BE2C (cell line): ENCODE data around the gene TJP2.

Experiments used
- DNase-seq: peaks from one replicate; pipeline ENCODE4 v3.0.0-alpha.2; 2020
- H3K27me3 ChIP-seq: fragments of 250-450 bp; sonication (Bioruptor Pico); 2 replicates; pipeline ENCODE4 v1.5.1; 2020; ENCODE audit warnings: mild to moderate bottlenecking
- H3K36me3 ChIP-seq: fragments of 250-450 bp; sonication (Bioruptor Pico); 2 replicates; pipeline ENCODE4 v1.5.1; 2020; ENCODE audit warnings: mild to moderate bottlenecking
- H3K4me1 ChIP-seq: fragments of 250-450 bp; sonication (Bioruptor Pico); 2 replicates; pipeline ENCODE4 v1.5.1; 2020
- H3K4me3 ChIP-seq: 2 replicates; pipeline ENCODE4 v1.5.1; 2011; ENCODE audit warnings: low read depth, low read length
- H3K9me3 ChIP-seq: fragments of 250-450 bp; sonication (Bioruptor Pico); 2 replicates; pipeline ENCODE4 v1.5.1; 2020
- TF ChIP-seq, protein P1 (sequence below): IDR thresholded peaks from 2 replicates; pipeline ENCODE4 v1.5.1; 2012; ENCODE audit warnings: mild to moderate bottlenecking, low read depth, low read length

Gene TJP2

DNA sequence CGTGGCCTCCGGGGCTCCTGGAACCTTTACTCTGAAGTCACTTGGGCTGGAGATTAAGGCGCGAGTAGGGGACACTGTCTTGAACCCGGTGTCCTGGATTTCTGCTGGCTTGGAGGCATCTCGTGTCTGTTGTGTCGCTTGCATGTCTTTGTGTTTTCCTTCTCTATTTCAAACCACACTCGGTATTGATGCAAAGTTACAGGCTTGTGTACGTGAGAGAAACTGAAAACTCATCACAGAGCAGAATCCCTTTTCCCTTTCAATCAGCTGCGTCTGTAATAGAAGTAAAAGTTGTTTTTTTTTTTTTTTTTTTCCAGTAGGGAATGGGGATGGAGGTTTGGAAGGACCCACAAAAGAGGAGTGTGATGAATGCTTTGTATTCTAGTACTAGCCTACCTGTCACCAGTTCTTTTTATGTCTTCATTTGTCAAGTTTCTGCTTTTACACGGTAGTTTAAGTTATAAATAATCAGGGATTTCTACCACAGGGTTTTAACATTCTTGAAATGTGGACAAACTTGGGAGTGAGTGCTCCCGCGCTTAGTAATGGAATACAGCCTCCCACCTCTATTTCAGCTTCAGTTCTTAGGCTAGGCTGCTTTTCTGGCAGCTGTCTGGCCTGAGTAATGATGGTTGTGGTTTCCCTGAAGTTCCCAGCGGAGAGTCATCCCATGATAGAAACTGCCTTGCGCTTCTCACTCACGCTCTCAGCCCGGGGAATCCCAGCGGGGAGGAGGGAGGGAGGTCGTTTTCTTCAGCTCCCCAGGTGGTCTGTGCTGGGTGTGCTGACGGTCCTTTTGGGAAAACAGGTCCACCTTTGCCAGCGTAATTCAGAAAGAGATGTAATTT lies 763 bp downstream of the TJP2 start:
- Histone ChIP-seq H3K36me3 (no peaks in the 10 kb centered on the region; the same call in 1 of the 2 replicates), H3K27me3 (no peaks in the 10 kb centered on the region), H3K4me1 (peaks cover 3% of the 10 kb centered on the region), H3K9me3 (no peaks in the 10 kb centered on the region), H3K4me3 (peak overlapping the region; percentile 82)
- peak; percentile 43 for DNase-seq
- TF ChIP-seq, protein P1, sequence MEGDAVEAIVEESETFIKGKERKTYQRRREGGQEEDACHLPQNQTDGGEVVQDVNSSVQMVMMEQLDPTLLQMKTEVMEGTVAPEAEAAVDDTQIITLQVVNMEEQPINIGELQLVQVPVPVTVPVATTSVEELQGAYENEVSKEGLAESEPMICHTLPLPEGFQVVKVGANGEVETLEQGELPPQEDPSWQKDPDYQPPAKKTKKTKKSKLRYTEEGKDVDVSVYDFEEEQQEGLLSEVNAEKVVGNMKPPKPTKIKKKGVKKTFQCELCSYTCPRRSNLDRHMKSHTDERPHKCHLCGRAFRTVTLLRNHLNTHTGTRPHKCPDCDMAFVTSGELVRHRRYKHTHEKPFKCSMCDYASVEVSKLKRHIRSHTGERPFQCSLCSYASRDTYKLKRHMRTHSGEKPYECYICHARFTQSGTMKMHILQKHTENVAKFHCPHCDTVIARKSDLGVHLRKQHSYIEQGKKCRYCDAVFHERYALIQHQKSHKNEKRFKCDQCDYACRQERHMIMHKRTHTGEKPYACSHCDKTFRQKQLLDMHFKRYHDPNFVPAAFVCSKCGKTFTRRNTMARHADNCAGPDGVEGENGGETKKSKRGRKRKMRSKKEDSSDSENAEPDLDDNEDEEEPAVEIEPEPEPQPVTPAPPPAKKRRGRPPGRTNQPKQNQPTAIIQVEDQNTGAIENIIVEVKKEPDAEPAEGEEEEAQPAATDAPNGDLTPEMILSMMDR = no peak

DNA sequence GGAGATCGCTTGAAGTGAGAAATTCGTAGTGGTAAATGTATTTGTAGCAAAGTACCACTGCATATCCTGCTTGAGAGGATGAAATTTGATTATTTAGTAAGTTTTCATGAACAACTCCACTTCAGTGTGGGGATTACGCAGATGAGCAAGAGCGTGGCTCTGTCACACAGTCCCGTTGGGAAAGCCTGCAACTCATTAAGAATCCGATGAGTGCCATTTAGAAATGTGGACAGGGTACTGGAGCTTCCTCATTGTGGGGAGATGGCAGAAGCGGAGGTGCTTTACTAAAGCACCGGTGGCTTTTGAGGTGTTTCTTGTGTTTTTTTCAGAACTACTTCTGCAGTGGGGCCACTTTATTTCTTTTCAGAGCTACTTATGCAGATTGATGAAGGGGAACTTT lies 1.4 kb downstream of the TJP2 start:
- TF ChIP-seq, protein P1 = no peak
- no peaks in the 10 kb centered on the region for H3K9me3 ChIP-seq
- no peaks in the 10 kb centered on the region for H3K27me3 ChIP-seq
- H3K4me3 ChIP-seq = peak overlapping the region; percentile 82
- no peaks in the 10 kb centered on the region; the same call in 1 of the 2 replicates for H3K36me3 ChIP-seq
- no peak for DNase-seq
- H3K4me1 ChIP-seq = peaks cover 3% of the 10 kb centered on the region

DNA sequence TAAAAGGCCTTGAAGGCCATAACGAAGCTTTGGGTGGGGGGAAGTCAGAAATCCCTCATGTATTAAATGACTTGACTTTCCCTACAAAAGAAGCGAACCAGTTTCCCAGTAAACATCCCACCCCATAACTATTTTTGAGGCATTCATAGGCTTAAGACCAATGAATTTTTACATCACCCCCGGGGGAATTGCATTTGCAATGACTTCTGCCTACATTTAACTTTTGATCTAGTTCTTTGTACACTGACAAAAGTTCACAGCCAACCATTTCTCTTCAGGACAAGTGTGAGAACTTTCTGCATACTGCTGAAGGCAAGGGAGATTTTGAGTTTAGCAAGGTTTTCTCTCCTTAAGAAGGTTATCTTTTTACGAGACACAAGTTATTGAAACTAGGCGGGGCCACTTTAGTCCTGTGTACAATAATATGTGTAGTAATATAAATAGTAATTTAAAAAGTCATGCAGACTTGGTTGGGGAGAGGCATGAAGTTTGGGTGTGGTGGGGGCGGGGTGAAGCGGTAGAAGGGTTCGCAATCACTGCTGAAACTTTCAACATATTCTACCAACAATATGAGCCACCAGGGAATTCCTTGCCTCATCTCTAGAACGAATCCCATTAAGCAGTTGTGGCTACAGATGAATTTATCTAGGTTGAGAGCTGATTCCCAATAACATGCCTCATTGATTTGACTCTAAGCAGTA lies 2.5 kb downstream of the TJP2 start:
- H3K4me3 ChIP-seq = no peak overlapping the region
- TF ChIP-seq, protein P1 = no peak
- H3K4me1 ChIP-seq = peaks cover 6% of the 10 kb centered on the region
- no peaks in the 10 kb centered on the region; the same call in 1 of the 2 replicates for H3K36me3 ChIP-seq
- no peaks in the 10 kb centered on the region for H3K9me3 ChIP-seq
- no peaks in the 10 kb centered on the region for H3K27me3 ChIP-seq
- DNase-seq = no peak

DNA sequence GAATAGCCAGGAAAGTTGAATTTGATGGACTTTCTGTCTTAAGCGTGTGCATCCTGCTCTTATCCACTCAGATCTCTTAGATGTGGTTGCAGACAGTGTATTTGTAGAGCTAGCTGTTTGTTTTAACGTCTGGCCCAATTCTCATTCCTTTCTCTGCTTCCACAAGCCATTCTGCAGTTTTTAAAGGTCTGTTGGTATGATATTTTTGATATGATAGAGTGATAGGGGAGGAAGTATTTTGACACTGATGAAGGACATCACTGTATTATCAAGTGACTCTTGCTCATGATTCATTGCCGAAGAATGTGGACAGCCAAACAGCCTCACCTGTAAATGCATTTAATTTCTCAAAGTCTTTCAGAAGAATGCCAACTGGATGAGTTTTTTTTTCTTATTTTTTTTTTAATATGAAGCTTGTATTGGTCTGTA lies 4.5 kb downstream of the TJP2 start:
- H3K4me1 ChIP-seq = peaks cover 11% of the 10 kb centered on the region

DNA sequence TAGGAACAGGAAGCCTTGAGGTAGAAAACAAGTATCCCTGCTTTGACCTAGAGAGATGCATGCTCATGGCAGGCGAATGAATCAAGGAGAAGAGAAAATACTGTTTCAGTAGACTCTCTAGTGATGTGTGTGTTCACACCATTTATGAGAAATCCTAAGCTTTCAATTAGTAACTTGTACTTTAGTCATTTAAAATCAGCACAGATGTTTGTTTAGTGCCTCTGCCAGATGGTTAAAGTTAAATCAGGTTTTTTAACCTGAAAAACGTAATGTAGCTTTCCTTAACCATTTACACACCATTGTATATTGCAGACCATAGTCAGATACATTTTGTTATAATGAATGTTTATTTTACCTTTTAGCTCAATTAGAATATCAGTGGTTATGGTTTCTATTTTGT lies 5.0 kb downstream of the TJP2 start:
- no peak for DNase-seq
- TF ChIP-seq, protein P1 = no peak
- H3K4me1 ChIP-seq = peaks cover 11% of the 10 kb centered on the region

More for the DNA sequence above, 4.5 kb downstream of the TJP2 start:
- Histone ChIP-seq H3K4me3 (no peak overlapping the region), H3K9me3 (no peaks in the 10 kb centered on the region), H3K36me3 (no peaks in the 10 kb centered on the region; the same call in 1 of the 2 replicates), H3K27me3 (no peaks in the 10 kb centered on the region)
- TF ChIP-seq, protein P1 = no peak
- DNase-seq = no peak

More for the DNA sequence above, 5.0 kb downstream of the TJP2 start:
- H3K9me3 ChIP-seq = no peaks in the 10 kb centered on the region
- H3K27me3 ChIP-seq = no peaks in the 10 kb centered on the region
- no peaks in the 10 kb centered on the region; the same call in 1 of the 2 replicates for H3K36me3 ChIP-seq
- no peak overlapping the region for H3K4me3 ChIP-seq
